ENCODE measurements around the gene TEAD3.

- TF ChIP-seq, protein P1, sequence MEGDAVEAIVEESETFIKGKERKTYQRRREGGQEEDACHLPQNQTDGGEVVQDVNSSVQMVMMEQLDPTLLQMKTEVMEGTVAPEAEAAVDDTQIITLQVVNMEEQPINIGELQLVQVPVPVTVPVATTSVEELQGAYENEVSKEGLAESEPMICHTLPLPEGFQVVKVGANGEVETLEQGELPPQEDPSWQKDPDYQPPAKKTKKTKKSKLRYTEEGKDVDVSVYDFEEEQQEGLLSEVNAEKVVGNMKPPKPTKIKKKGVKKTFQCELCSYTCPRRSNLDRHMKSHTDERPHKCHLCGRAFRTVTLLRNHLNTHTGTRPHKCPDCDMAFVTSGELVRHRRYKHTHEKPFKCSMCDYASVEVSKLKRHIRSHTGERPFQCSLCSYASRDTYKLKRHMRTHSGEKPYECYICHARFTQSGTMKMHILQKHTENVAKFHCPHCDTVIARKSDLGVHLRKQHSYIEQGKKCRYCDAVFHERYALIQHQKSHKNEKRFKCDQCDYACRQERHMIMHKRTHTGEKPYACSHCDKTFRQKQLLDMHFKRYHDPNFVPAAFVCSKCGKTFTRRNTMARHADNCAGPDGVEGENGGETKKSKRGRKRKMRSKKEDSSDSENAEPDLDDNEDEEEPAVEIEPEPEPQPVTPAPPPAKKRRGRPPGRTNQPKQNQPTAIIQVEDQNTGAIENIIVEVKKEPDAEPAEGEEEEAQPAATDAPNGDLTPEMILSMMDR (IDR thresholded peaks at IDR 0.05; ENCODE audit: low read depth, low read length): no peak
- TF ChIP-seq POLR2A (IDR thresholded peaks at IDR 0.05; ENCODE audit: extremely low read depth, insufficient read length): no peak
Observed at GRCh38 chr6:35492974-35493284, 4.0 kb downstream of the TEAD3 start.
